ENCODE data around the gene MAPRE2.

MAPRE2 gene

DNA sequence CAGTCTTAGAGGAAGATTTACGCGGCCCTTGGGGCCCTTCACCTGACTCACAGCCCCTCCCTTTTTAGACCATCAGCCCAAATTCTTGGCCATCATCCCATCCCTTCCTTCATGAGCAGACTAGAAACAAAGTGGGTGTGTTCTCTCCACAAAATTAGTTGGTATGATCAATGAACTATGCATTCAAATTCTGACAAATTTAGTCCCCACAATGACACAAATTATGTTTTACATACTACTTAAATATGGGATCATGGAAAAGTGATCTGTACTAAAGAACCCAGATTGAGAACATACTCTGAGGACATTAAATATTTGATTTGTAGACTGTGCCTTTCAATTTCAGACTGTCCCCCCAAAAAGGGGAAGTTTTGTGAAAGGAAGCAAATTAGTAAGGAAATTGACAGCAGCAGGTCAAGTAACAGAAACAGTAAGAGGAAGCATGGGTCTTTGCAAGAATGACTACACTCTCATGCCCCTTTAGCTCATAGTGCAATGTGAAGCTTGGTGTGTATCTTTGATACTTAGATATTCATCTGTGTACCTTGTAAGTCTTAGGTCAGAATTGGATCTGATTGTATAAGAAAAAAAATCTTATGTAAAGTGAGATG, 2.2 kb upstream of the MAPRE2 start:
- DNase-seq, result no peak

- DNase-seq, result no peak
Measured at GRCh38 chr18:35040638-35040987, 600 bp upstream of the MAPRE2 start.

GRCh38 chr18:35041815-35042387, 688 bp downstream of the MAPRE2 start:
- no peak for DNase-seq

DNA sequence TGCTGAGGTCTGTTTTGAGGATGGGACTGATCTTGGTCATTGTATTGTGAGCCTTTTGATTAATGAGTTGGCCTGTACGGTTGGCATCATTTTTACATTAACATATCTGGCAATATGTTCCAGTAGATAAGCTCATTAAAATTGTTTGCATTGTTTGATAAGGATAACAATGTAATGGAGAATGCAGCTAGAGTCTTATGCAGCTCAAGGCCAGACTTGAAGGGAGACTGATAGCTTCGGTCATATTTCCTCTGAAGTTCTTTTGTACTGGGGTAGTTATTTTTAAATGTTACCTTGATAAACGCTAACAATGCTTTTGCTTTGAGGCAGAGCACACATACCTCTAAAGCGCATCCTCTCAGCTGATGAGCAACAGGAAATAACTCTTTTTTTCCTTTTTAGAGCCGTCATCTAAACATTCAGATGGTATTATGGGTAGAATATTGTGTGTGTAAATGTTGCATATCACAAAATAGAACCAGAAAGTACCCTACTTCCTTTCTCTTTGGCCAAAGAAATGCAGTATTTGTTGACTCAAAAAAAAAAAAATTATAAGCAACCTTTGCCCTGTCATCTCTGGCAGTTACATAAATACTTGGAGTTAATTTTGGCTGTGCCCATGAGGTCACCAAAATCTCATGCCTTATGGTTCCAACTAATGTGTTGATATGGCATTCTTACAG, 1.3 kb downstream of the MAPRE2 start:
- no peak for DNase-seq

GRCh38 chr18:35043207-35043606, 2.0 kb downstream of the MAPRE2 start:
- DNase-seq, result no peak

GRCh38 chr18:35045121-35045520, 3.9 kb downstream of the MAPRE2 start:
- DNase-seq, result no peak

GRCh38 chr18:35045806-35046205, 4.6 kb downstream of the MAPRE2 start:
- DNase-seq, result no peak

GRCh38 chr18:35047697-35048292, 6.6 kb downstream of the MAPRE2 start:
- no peak for DNase-seq

GRCh38 chr18:35049111-35050027, 8.2 kb downstream of the MAPRE2 start:
- no peak for DNase-seq

- DNase-seq, result no peak
Measured at GRCh38 chr18:35050028-35050546, 8.9 kb downstream of the MAPRE2 start.

- DNase-seq, result no peak
Measured at GRCh38 chr18:35050705-35051195, 9.5 kb downstream of the MAPRE2 start.

DNA sequence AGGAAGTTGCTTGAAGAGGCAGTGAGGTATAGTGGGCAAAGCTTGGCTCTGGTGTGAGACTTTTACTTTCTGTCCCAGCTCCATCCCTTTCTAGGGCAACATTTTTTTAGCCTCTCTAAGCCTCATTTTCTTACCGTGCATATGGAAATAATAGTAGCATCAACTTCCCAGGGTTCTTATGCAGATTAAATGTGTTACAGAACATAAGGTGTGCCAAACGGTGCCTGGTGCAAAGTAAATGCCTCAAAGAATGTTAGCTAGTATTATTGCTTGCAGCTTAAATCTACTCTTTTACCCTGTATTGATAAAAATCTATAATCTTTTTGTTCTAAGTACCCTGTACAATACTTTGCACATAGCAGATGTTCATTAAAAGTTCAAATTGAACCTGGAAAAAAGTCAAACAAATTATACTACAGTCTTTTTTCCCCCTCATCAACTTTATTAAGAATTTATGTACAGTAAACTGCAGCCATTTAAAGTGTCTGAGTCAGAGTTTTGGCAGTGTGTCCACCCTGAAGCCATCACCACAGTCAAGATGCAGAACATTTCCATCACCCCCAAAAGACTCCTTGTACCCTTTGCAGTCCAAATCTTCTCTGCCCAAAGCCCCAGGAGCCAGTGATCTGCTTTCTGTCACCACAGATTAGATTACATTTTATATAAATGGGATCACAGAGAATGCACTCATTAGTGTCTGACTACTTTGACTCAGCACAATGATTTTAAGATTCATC, 10.6 kb downstream of the MAPRE2 start:
- no peak for DNase-seq

GRCh38 chr18:35054401-35054800, 13.2 kb downstream of the MAPRE2 start:
- DNase-seq, result no peak

- DNase-seq, result no peak
Measured at GRCh38 chr18:35055105-35055504, 13.9 kb downstream of the MAPRE2 start.

DNA sequence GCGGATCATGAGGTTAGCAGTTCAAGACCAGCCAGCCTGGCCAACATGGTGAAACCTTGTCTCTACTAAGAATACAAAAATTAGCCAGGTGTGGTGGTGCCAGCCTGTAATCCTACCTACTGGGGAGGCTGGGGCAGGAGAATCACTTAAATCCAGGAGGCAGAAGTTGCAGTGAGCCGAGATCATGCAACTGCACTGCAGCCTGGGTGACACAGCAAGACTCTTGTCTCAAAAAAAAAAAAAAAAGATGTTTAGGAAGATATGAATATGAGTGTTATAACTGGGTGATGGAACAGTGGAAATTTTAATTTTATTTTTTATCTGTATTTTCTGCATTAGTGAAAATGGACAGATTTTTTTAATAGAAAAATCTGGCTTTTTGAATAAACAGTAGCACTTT, 14.5 kb downstream of the MAPRE2 start:
- DNase-seq, result no peak

DNA sequence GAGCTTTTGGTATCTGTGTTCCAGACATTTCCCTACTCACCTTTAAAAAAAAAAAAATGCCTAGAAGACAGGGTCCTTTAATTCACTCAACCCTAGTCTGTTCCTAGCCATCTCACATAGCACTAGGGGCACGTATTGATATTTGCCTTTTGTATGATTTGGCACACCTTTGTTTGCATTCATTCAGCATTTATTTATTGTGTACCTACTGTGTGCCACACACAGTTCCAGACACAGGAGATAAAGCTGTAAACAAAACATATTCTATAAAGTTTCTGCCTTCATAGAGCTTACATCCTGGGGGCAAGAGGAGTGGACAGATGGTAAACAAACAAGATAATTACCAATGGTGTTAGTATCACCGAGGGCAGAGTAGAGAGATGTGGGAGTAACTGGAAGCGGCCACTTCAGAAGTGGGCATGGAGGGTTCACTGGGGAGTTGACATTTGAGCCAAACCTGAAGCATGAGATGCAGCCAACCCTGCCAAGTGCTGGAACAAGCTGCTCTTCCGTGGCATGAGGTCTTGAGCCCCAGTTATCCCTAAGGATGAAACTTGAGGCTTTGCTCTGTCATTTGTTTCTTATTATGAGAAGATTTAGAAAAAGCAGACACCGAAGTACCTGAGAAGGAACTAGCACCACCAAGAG, 18.2 kb downstream of the MAPRE2 start:
- no peak for DNase-seq

DNA sequence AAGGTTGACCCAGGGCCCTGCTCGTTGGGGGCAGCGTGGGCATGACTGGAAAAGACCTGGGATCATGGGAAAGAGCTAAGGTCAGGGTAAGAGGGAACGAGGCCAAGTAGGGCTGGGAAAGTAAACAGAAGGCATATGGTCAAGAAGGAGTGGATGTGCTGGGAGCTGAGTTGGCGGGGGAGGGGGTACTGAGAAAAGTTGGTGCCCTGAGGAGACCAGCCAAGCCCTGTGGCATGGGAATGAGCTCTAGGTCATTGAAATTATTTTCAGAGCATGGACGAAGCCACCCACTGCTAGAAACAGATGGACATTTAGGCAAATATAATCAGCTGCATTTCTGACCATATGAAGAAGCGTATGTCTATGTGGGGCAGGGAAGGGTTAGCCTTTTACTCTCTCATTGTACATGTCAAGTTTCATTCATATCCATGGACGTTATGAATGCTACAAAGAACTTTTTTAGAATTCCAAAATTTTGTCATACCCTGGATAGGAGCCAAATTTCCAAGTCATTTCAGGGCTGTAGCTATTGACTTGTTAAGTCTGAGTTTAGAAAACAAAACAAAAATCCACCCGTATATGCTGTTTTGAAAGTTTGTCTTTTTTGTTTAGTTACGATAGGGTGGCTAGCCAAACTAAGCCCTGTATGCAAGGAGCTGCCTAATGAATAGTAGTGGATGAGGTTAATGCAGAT, 19.1 kb downstream of the MAPRE2 start:
- no peak for DNase-seq

- no peak for DNase-seq
Measured at GRCh38 chr18:35061336-35061735, 20.1 kb downstream of the MAPRE2 start.

- DNase-seq, result no peak
Measured at GRCh38 chr18:35061804-35062203, 20.6 kb downstream of the MAPRE2 start.

DNA sequence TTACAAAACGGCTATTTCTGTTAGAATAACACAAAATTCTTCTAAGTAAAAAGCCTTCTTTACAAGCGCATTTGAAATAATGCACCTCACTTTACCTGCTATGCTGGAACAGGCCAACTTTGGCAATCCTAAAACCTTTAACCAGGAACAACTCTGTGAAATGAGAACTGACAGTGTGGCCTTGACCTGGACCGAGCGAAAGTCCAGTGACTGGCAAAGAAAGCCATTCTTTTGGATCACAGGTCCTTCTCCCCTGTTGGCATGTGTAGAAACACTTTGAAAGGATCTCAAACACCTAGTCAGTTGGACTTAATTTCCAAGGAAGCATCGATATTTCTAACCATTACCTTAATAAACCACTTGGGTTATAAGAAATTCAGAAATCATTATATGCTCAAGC, 21.2 kb downstream of the MAPRE2 start:
- DNase-seq, result no peak

Measured in activated CD4-positive, alpha-beta T cell treated with anti-CD3 and anti-CD28 coated beads for 1 hour (primary cell).